ENCODE results near the gene SEC23B. TPM values are rescaled to one million over a fixed set of nuclear protein-coding genes. Genes with fewer than 3 reads are reported as not detected.
"Not testable (repeated sequence)": the region's sequence is repeated elsewhere in the genome, so short reads cannot be mapped to it uniquely, and the experiment has no call there.

The SEC23B gene
- polyA plus RNA-seq, 1 donor = 18.2 TPM

DNA sequence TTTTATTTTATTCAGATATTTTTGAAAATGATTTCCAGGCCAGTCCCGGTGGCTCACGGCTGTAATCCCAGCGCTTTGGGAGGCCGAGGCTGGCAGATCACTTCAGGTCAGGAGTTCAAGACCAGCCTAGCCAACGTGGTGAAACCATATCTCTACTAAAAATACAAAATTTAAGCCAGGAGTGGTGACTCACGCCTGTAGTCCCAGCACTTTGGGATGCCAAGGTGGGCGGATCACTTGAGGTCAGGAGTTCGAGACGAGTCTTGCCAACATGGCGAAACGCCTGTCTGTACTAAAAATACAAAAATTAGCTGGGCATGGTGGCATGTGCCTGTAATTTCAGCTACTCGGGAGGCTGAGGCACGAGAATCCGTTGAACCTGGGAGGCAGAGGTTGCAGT lies 19.0 kb downstream of the SEC23B start:
- DNase-seq = not testable (repeated sequence)

GRCh38 chr20:18527339-18527738 lies 19.6 kb downstream of the SEC23B start:
- no peak for DNase-seq

GRCh38 chr20:18527836-18528235 lies 20.1 kb downstream of the SEC23B start:
- DNase-seq = no peak

DNA sequence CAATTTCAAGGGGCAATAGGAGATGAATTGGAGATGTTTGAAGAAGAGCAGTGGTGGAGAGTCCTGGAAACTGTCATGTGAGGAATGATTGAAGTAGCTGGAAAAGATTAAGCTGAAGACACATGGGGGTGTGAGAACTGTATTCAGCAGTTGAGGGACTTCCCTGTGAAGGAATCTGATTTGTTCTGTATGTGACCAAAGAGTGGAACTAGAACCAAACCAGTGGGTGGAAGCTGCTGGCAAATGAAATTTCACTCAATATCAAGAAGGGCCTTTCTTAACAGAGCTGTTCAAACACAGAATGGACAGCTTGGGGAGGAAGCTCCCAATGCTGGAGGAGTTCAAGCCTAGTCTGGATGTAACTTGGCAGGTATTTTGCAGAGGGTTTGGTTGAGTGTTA lies 21.3 kb downstream of the SEC23B start:
- no peak for DNase-seq

DNA sequence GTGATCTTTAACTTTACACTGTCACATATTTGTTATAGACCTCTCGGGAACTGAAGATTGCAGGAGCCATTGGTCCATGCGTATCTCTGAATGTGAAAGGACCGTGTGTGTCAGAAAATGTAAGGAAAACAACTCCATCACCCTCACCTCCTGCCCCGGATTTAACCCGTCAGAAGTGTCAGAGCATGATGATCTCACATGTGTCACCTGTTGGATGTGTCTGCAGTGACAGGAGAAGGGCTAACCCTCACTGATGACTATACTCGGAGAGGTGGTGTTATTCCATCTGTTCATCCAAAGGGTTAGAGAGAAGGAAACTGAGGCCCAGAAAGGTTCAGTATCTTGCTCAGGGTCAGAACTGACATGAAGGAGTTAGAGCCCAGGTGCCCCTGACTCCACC lies 24.9 kb downstream of the SEC23B start:
- no peak for DNase-seq

DNA sequence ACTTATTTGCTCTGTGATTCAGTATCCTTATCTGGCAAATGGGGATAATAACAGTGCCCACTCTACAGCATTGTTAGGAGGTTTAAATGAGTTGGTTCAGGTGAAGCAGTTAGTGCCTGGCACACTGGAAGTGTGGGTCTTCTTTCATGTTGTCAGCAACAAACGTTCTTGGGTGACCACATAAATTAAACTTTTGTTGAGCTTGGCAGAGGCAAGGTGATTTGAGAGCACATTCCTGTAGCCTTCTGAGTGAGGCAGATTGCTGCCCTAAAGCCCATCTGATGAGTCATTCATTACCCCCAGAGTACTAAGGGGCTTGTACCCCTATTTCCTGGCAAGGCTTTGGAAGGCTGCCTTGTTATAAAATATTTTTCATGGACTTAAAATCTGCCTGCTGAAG lies 25.8 kb downstream of the SEC23B start:
- DNase-seq = no peak

DNA sequence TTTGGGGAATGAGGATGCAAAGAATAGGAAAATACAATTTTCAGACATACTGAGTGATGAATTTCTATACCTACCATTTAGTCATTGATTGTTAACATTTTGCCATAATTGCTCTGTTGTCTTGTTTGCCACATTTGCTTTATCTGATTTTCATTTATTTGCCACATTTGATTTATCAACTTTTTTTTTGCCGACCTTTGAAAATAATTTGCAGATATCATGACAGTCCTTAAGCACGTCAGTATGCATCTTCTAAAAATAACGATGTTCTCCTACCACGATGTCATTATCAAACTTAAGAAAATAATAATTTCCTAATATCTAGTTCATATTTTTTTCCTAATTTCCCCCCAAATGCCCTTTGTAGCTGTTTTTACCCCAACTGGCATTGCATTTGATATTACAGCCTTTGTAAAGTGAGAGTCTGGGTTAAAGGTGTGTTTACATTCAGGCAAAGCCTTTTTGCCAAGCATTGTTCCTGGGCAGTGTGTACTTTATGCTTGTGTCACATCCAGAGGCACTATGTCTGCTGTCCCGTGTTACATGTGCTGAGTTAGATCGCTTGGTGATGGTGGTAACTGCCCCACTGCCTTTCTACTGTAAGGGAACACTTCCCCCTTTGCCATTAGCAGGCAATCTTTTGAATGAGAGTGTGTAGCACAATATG lies 26.4 kb downstream of the SEC23B start:
- DNase-seq = no peak

- DNase-seq = no peak
These were observed 29.9 kb downstream of the SEC23B start for GRCh38 chr20:18537651-18538050.

- no peak for DNase-seq
These were observed 34.0 kb downstream of the SEC23B start for GRCh38 chr20:18541741-18542140.

GRCh38 chr20:18543216-18543615 lies 35.5 kb downstream of the SEC23B start:
- DNase-seq = no peak

DNA sequence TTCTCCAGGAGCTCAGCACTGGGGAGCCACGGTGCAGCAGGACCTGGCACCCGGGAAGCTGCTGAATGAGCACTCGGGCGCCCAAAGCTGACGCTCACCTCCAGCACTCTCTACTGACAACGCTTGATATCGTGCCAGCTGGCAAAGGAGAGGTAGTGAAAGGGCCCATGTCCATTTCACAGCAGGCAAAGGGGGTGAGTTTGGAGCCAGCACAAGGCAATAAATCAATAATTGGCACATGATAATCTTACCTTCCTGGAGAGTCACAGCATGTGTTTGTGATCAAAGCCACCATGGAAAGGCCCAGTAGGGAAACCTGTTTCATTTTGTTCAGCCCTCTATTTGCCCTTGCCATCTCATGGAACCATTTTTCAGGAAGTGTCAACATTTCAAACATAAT lies 36.2 kb downstream of the SEC23B start:
- DNase-seq = no peak

- no peak for DNase-seq
These were observed 37.8 kb downstream of the SEC23B start for GRCh38 chr20:18545566-18545965.

DNA sequence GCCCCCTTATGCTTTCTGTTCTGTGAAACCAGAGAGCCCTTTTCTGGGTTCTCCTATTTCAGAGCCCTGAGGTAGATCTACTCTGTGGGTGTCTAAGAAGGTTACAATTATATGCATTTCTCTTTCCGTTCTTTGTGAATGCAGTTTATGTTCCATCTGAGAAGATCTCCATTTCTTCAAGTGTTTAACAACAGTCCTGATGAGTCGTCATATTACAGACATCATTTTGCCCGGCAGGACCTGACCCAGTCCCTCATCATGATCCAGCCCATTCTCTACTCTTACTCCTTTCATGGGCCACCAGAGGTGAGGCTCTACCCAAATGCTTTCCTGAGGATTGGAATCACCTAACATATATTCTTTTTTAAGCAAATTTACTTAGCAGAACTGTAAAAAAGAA lies 40.7 kb downstream of the SEC23B start:
- DNase-seq = no peak

DNA sequence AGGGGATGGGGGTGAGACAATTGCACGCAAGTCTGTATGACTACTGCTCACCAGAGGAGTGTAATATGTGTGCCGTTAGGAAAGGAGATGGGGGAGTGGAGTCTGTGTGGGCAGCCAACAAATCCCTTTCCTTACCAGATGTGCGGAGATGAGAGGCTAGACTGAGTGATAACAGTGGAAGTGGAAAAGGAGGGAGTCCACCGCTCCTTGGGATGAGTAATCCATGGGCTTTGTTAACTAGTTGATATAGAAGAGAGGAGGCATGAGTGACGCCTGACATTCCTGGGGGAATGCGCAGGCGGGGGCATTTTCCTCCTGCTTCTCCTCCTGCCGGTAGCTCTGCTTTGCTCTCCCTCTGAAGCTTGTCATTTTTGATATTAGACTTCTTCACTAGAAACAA lies 46.0 kb downstream of the SEC23B start:
- no peak for DNase-seq

DNA sequence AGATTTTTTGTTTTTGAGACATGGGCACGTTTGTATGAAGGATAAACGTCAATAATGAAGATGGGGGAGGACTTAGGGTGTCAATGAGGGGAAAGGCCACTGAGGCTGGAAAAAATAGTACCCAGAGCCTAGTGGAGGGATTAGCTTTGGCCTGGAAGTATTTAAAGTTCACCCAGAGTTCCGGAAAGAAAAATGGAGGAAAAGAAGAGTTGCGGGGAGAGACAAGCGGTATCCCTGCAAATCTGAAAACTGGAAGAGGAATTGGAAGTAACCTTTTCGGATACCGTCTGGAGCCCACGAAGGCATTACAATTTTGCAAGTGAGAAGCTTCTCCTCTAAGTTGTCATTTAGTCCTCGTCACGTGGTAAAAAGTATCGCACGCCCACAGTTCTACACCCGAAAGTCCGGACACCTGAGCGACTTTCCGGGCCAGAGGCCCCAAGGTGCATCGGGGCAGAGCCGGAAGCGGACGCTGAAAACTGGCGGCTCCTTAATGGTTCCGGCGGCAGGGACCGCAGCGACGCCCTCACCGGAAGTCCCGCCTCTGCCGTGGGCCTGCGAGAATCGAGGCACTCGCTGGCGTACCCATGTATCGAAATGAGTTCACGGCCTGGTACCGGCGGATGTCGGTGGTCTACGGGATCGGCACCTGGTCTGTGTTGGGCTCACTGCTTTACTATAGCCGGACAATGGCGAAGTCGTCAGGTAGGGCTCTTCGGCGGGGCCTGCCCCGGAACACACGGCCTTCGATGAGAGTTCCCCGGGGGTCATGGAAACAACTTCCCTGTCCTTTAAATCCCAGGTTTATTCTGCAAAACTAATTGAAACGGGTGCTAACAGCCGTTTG lies 59.4 kb downstream of the SEC23B start, which contains the start of gene SMIM26:
Gene SMIM26, plus strand, starts transcription at position 541 of the 847 bp plus-strand sequence. Its CDS starts 47 bp downstream, at position 588.
- peak; percentile 95 for DNase-seq

- no peak for DNase-seq
These were observed 60.0 kb downstream of the SEC23B start for GRCh38 chr20:18567739-18568091.

DNA sequence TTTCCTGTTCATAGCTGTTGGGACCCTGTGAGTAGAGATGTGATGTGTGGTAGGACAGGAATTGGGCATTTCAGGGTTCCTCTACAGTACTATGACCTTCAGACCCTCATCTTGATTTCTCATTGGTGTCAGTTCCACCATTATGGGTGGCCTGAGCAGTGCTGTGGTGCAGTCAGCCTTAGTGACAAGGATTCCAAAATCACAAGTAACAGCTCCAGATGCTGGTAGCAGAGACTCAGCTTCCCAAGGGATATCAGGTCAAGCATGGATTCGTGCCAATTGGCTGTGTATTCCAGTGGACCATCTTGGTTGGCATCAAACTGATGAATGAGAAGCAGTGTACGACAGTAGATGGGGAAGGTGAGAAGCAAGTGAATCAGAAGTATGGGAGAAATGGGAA lies 63.3 kb downstream of the SEC23B start:
- no peak for DNase-seq

- DNase-seq = no peak
These were observed 63.8 kb downstream of the SEC23B start for GRCh38 chr20:18571578-18571977.

DNA sequence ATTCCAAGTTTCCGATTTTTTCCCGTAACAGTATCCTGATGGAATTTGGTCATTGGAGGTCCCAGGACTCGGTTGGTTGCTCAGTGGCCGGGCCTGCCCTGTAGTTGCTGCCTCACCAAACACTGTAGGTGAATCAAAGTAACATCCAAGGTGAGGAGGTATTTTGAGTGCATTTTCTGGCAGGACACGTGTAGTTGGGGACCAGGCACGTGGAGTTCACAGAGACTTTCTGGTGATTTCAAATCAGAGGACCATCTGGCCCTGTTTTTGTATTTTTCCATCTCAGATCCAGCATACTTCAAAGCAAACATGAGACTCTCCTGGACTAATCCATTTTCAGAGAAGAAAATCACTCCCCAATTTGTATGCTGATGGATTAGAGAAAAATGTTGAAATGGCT lies 70.2 kb downstream of the SEC23B start:
- no peak for DNase-seq

DNA sequence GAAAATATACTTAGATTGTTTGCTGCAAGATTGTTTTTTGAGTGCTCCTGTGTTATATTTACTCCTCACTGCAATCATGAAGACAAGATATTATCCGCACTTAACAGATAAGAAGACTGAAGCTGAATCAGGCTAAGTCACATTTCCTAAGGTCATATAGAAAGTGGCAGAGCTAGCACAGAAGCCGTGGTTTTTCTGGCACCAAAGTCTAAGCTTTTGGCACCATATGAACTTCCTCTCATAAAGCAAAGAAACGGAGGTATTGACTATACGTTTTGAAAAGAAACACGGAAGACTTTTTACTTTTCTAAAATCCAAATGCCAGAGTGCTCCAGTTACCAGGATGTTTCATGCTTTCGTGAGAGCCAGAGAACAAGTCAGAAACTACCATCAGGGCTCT lies 70.8 kb downstream of the SEC23B start:
- DNase-seq = no peak

DNA sequence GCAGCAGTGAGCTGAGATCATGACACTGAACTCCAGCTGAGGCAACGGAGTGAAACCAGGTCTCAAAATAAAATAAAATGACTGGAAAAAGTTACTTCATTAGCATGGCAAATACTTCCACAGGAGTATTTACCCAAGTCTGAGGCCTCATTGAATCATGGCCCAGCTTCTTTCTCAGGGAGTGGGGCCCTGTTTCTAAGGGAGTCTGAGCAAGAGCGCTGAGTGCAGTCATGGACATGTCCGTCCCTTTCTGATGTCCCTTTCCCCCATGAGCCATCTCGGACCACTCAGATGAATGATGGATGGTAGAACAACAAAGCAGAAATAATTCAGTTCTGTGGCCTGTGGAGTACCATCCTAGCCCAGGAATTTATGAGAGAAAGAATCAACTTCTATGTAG lies 72.3 kb downstream of the SEC23B start:
- no peak for DNase-seq

DNA sequence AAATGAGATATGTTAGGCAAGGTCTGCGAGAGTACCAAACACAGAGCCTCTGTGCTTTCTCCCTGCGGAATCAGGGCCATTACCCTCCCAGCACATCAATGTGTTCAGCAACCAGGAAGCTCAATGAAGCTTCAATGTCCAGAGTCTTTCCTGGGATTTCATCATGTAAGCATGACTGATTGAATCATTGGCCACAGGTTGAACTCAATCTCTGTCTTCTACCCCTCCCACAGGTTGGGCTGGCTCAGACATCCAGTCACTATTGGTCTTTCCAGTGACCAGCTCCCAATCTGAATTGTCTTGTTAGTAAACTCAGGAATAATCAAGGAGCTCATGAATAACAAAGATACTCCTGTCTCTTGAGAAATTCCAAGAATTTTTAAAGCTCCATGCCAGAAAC lies 77.4 kb downstream of the SEC23B start:
- DNase-seq = no peak

- peak; percentile 81 for DNase-seq
These were observed 80.2 kb downstream of the SEC23B start, which contains the start of gene DTD1 for GRCh38 chr20:18587665-18588573. TSS of gene DTD1 (plus strand) at chr20:18588054. CDS start at chr20:18588073, 19 bp downstream.
